SK-N-SH (cell line): ENCODE data around the gene OCIAD1. TPM values are rescaled to one million over a fixed set of nuclear protein-coding genes. Genes with fewer than 3 reads are reported as not detected.

Experiments
- CTCF ChIA-PET: fragments of 300-600, 350-600 bp; formaldehyde crosslinking; extraction: SDS; loops from one replicate; lab custom pipeline; 2021; lab: Yijun Ruan, JAX
- POLR2A ChIA-PET: fragments of 350-600 bp; sonication (Branson Sonifier 250); formaldehyde crosslinking; extraction: SDS; loops from one replicate; lab custom pipeline; 2020; ENCODE audit warnings: antibody characterized with exemption, inconsistent platforms; lab: Yijun Ruan, JAX
- DNase-seq: peaks from one replicate; pipeline ENCODE4 v3.0.0; 2012
- H2AFZ ChIP-seq: fragments of 200-600 bp; sonication (generic); 2 replicates; pipeline ENCODE4 v1.8.1; 2016; ENCODE audit warnings: antibody characterized with exemption, mild to moderate bottlenecking, low read depth
- H3F3A ChIP-seq: fragments of 200-600 bp; sonication (generic); replicated peaks from 2 replicates; pipeline ENCODE3; 2016; ENCODE audit warnings: antibody characterized with exemption, mild to moderate bottlenecking; ENCODE audit not compliant: insufficient read depth
- H3K27ac ChIP-seq, 2 experiments: fragments of 200-500 bp in 1 of 2; fragments of 200-600 bp in 1 of 2; sonication (Bioruptor generic) in 1 of 2; sonication (generic), shearing (Covaris generic) in 1 of 2; 2 replicates each; pipeline versions ENCODE4 v1.5.1 to v1.6.1; 2014 to 2016; ENCODE audit warnings: low read depth in 2 of 2, inconsistent platforms in 1 of 2, low read length in 1 of 2, mild to moderate bottlenecking in 1 of 2, mixed read lengths in 1 of 2
- H3K27me3 ChIP-seq: fragments of 200-600 bp; sonication (generic), shearing (Covaris generic); 2 replicates; pipeline ENCODE4 v1.6.1; 2016; ENCODE audit warnings: mixed run types; ENCODE audit not compliant: insufficient read depth
- H3K36me3 ChIP-seq, 2 experiments: fragments of 200-500 bp in 1 of 2; fragments of 200-600 bp in 1 of 2; sonication (Bioruptor generic) in 1 of 2; sonication (generic) in 1 of 2; replicated peaks in 1 of 2; 2 replicates each; pipeline versions ENCODE3 to v1.5.1; 2014 to 2016; ENCODE audit warnings: low read length in 1 of 2, mild to moderate bottlenecking in 1 of 2; ENCODE audit not compliant: insufficient read depth in 2 of 2, control insufficient read depth in 1 of 2
- H3K4me1 ChIP-seq, 2 experiments: fragments of 200-500 bp in 1 of 2; fragments of 200-600 bp in 1 of 2; sonication (Bioruptor generic) in 1 of 2; sonication (generic), shearing (Covaris generic) in 1 of 2; 2 replicates each; pipeline versions ENCODE4 v1.5.1 to v1.6.1; 2014 to 2016; ENCODE audit warnings: low read depth in 1 of 2, low read length in 1 of 2, mixed run types in 1 of 2; ENCODE audit not compliant: insufficient read depth in 2 of 2, control insufficient read depth in 1 of 2
- H3K4me2 ChIP-seq: fragments of 200-600 bp; sonication (generic), shearing (Covaris generic); 2 replicates; pipeline ENCODE4 v1.6.1; 2017; ENCODE audit warnings: mixed run types
- H3K4me3 ChIP-seq, 2 experiments: fragments of 200-500 bp in 1 of 2; fragments of 200-600 bp in 1 of 2; sonication (Bioruptor generic) in 1 of 2; sonication (generic), shearing (Covaris generic) in 1 of 2; 2 replicates each; pipeline versions ENCODE4 v1.5.1 to v1.8.1; 2014 to 2016; ENCODE audit warnings: low read depth in 2 of 2, inconsistent platforms in 1 of 2, low read length in 1 of 2, mild to moderate bottlenecking in 1 of 2, mixed read lengths in 1 of 2, moderate library complexity in 1 of 2
- H3K79me2 ChIP-seq: fragments of 200-600 bp; sonication (generic); 2 replicates; pipeline ENCODE4 v1.8.1; 2017; ENCODE audit warnings: mild to moderate bottlenecking; ENCODE audit not compliant: insufficient read depth
- H3K9ac ChIP-seq: fragments of 200-600 bp; sonication (generic); 2 replicates; pipeline ENCODE4 v1.6.1; 2017; ENCODE audit warnings: mixed run types
- H3K9me2 ChIP-seq: fragments of 200-600 bp; sonication (generic); 2 replicates; pipeline ENCODE4 v1.6.1; 2017; ENCODE audit warnings: mixed run types
- H3K9me3 ChIP-seq: fragments of 200-600 bp; sonication (generic); 2 replicates; pipeline ENCODE4 v1.6.1; 2017; ENCODE audit warnings: mixed run types, mild to moderate bottlenecking, moderate library complexity
- H4K20me1 ChIP-seq: fragments of 200-600 bp; sonication (generic); 2 replicates; pipeline ENCODE4 v1.6.1; 2017; ENCODE audit warnings: mild to moderate bottlenecking, mixed run types; ENCODE audit not compliant: insufficient read depth
- CTCF ChIP-seq: fragments of 200-600 bp; sonication (generic); IDR thresholded peaks from 2 replicates; pipeline ENCODE4 v1.6.1; 2017; ENCODE audit warnings: antibody characterized with exemption, mild to moderate bottlenecking, moderate library complexity
- ELF1 ChIP-seq: IDR thresholded peaks from 2 replicates; pipeline ENCODE4 v1.4.0; 2012
- FOSL2 ChIP-seq: IDR thresholded peaks from 2 replicates; pipeline ENCODE4 v1.4.0; 2012; ENCODE audit warnings: low read depth, mild to moderate bottlenecking, moderate library complexity, borderline replicate concordance
- FOXJ3 ChIP-seq: sonication (generic); formaldehyde crosslinking; IDR thresholded peaks from 2 replicates; pipeline ENCODE4 v1.5.1; 2020; ENCODE audit warnings: mild to moderate bottlenecking, missing genetic modification reagents
- FOXM1 ChIP-seq: IDR thresholded peaks from 2 replicates; pipeline ENCODE4 v1.4.0; 2012; ENCODE audit warnings: low read depth, mild to moderate bottlenecking
- GATA2 ChIP-seq: sonication (generic); formaldehyde crosslinking; IDR thresholded peaks from 2 replicates; pipeline ENCODE4 v1.5.0; 2020; ENCODE audit warnings: mild to moderate bottlenecking, missing genetic modification reagents
- MEF2A ChIP-seq: IDR thresholded peaks from 2 replicates; pipeline ENCODE4 v1.4.0; 2012; ENCODE audit warnings: low read depth, borderline replicate concordance
- NFIC ChIP-seq: IDR thresholded peaks from 2 replicates; pipeline ENCODE4 v1.4.0; 2012; ENCODE audit warnings: borderline replicate concordance
- NRF1 ChIP-seq: IDR thresholded peaks from 2 replicates; pipeline ENCODE4 v1.6.1; 2012; ENCODE audit warnings: low read depth, mild to moderate bottlenecking, low read length
- POLR2AphosphoS5 ChIP-seq: IDR thresholded peaks from 2 replicates; pipeline ENCODE4 v1.6.1; 2012; ENCODE audit warnings: low read depth, low read length
- RAD21 ChIP-seq: IDR thresholded peaks from 2 replicates; pipeline ENCODE4 v1.6.1; 2012; ENCODE audit warnings: mild to moderate bottlenecking, low read length
- RCOR1 ChIP-seq: fragments of 150-350 bp; IDR thresholded peaks from 2 replicates; pipeline ENCODE4 v1.6.1; 2017; ENCODE audit warnings: antibody characterized with exemption, low read length
- RXRA ChIP-seq: IDR thresholded peaks from 2 replicates; pipeline ENCODE4 v1.4.0; 2012; ENCODE audit warnings: low read depth, mild to moderate bottlenecking, borderline replicate concordance
- TAF1 ChIP-seq: IDR thresholded peaks from 2 replicates; pipeline ENCODE4 v1.6.1; 2012; ENCODE audit warnings: low read depth, mild to moderate bottlenecking, low read length, moderate library complexity, borderline replicate concordance
- TEAD4 ChIP-seq: IDR thresholded peaks from 2 replicates; pipeline ENCODE4 v1.4.0; 2012; ENCODE audit warnings: mild to moderate bottlenecking, borderline replicate concordance; ENCODE audit not compliant: insufficient read depth
- USF2 ChIP-seq: fragments of 150-350 bp; IDR thresholded peaks from 2 replicates; pipeline ENCODE4 v1.6.1; 2017; ENCODE audit warnings: antibody characterized with exemption, low read length, low read depth, borderline replicate concordance
- WGBS: methylation state at CpG from one replicate; pipeline ENCODE4 v1.1.6; 2017; ENCODE audit warnings: low lambda C conversion rate; 5-methylcytosine and 5-hydroxymethylcytosine counted together
- polyA plus RNA-seq, 3 experiments: library from polyadenylated mRNA; depleted of rRNA; stranded (reverse); fragments of >200 nt; gene quantifications; 2 replicates each; pipeline ENCODE4 v1.2.3, GENCODE V29; 2012
- TF ChIP-seq, protein P1 (sequence below): IDR thresholded peaks from 2 replicates; pipeline ENCODE4 v1.4.0; 2012; ENCODE audit warnings: low read depth
- TF ChIP-seq, protein P2 (sequence below): IDR thresholded peaks from 2 replicates; pipeline ENCODE4 v1.4.0; 2012; ENCODE audit warnings: low read depth, borderline replicate concordance

OCIAD1 gene
- polyA plus RNA-seq, 1 of the 3 experiments (the other 2 are of a cell fraction), result 113 TPM

GRCh38 chr4:48796927-48797679 lies 33.8 kb upstream of the OCIAD1 start:
- Histone ChIP-seq H3K9me2 (no peaks in the 10 kb centered on the region), H3K9ac (no peak overlapping the region), H4K20me1 (no peaks in the 10 kb centered on the region), H3K4me3 (no peak overlapping the region), H2AFZ (no peak overlapping the region), H3K4me2 (no peak overlapping the region), H3K36me3 (no peaks in the 10 kb centered on the region), H3K4me1 (peaks cover 0 to 8% of the 10 kb centered on the region in 2 experiments; a peak in 2 of 4 replicates), H3F3A (peaks cover 4% of the 10 kb centered on the region), H3K27me3 (no peaks in the 10 kb centered on the region), H3K79me2 (no peaks in the 10 kb centered on the region), H3K9me3 (no peaks in the 10 kb centered on the region), H3K27ac (no peak overlapping the region)
- ChIA-PET POLR2A (no interaction called here), CTCF (no interaction called here)
- WGBS, result 46% methylated on average over 1 of the region's 1 CpG
- no peak for TF ChIP-seq RAD21
- no peak for TF ChIP-seq ELF1
- TF ChIP-seq FOSL2, result no peak
- no peak for TF ChIP-seq FOXM1
- no peak for TF ChIP-seq GATA2 (CRISPR knock-in tag)
- TF ChIP-seq RCOR1, result no peak
- no peak for TF ChIP-seq TEAD4
- no peak for TF ChIP-seq CTCF
- no peak for TF ChIP-seq NFIC
- TF ChIP-seq, protein P1, sequence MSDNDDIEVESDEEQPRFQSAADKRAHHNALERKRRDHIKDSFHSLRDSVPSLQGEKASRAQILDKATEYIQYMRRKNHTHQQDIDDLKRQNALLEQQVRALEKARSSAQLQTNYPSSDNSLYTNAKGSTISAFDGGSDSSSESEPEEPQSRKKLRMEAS, result no peak
- TF ChIP-seq, protein P2, sequence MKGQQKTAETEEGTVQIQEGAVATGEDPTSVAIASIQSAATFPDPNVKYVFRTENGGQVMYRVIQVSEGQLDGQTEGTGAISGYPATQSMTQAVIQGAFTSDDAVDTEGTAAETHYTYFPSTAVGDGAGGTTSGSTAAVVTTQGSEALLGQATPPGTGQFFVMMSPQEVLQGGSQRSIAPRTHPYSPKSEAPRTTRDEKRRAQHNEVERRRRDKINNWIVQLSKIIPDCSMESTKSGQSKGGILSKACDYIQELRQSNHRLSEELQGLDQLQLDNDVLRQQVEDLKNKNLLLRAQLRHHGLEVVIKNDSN, result no peak
- TF ChIP-seq TAF1, result no peak
- TF ChIP-seq MEF2A, result no peak
- TF ChIP-seq POLR2AphosphoS5, result no peak
- TF ChIP-seq NRF1, result no peak
- no peak for TF ChIP-seq FOXJ3 (CRISPR knock-in tag)
- no peak for TF ChIP-seq RXRA
- TF ChIP-seq USF2, result no peak
- DNase-seq, result no peak
